T-helper 2 cell treated with Interferon-gamma antibody and Interleukin-4, amounts not matched to agents 100 ng/mL and 5 ng/mL, for 36 hours (primary cell): Measurements from ENCODE around the gene TMEM51. TPM values are rescaled to one million over a fixed set of nuclear protein-coding genes. Genes with fewer than 3 reads are reported as not detected.

Experiments
- intact Hi-C: fragments of 100-400 bp; cut with micrococcal nuclease; formaldehyde crosslinking; loops from one replicate; pipeline ENCODE4 v1.15.1; 2023
- total RNA-seq: library from RNA; stranded (reverse); gene quantifications from 2 replicates; pipeline ENCODE4 v1.2.3, GENCODE V29; 2022

The TMEM51 gene
- total RNA-seq, 1 donor from 2014 or later, result not detected

- intact Hi-C loops, result no loop called here
These were observed 38.2 kb downstream of the TMEM51 start for GRCh38 chr1:15191770-15192169.

- intact Hi-C loops, result no loop called here
These were observed 39.5 kb downstream of the TMEM51 start for GRCh38 chr1:15192916-15193550.

GRCh38 chr1:15195420-15196052 lies 42.0 kb downstream of the TMEM51 start:
- intact Hi-C loops, result no loop called here

GRCh38 chr1:15196069-15196468 lies 42.5 kb downstream of the TMEM51 start:
- intact Hi-C loops, result no loop called here

DNA sequence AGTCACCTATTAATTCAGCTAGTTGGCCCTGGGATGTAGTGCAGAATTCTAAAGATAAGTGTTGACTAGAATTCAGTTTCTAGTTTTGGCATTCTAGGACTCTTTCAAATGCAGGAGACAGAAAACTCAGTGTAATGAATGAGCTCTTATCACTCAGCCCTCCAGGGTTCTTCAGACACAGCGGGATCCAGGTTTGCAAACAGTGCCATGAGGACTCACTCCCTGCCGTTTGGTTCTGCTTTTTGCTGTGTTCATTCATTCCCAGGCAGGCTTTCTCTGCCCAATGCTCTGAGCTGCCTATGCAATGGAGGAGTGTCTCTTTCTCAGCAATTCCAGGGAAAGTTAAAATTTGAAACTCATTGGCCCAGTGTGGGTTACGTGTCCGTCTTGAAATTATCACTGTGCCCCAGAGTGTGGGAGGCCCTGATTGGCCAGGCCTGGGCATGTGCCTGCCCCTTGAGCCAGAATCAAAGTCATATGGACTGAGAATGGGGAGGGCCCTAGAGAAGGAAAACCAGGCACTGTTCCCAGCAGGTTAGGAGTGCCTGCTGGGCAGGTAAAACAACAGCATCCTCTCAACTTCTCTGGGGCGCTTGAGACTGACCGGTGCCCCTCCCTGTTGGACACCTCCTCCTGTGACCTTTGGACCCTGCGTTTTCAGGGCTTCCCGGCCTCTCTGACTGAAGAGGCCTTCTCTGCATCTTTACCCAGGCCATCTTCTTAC lies 43.4 kb downstream of the TMEM51 start:
- intact Hi-C loops, result no loop called here

- intact Hi-C loops, result no loop called here
These were observed 44.3 kb downstream of the TMEM51 start for GRCh38 chr1:15197591-15198447.

GRCh38 chr1:15198684-15199083 lies 45.1 kb downstream of the TMEM51 start:
- intact Hi-C loops, result no loop called here

GRCh38 chr1:15201221-15201620 lies 47.7 kb downstream of the TMEM51 start:
- intact Hi-C loops, result no loop called here

GRCh38 chr1:15201849-15202551 lies 48.5 kb downstream of the TMEM51 start:
- intact Hi-C loops, result no loop called here

GRCh38 chr1:15204931-15205330 lies 51.4 kb downstream of the TMEM51 start:
- intact Hi-C loops, result no loop called here

DNA sequence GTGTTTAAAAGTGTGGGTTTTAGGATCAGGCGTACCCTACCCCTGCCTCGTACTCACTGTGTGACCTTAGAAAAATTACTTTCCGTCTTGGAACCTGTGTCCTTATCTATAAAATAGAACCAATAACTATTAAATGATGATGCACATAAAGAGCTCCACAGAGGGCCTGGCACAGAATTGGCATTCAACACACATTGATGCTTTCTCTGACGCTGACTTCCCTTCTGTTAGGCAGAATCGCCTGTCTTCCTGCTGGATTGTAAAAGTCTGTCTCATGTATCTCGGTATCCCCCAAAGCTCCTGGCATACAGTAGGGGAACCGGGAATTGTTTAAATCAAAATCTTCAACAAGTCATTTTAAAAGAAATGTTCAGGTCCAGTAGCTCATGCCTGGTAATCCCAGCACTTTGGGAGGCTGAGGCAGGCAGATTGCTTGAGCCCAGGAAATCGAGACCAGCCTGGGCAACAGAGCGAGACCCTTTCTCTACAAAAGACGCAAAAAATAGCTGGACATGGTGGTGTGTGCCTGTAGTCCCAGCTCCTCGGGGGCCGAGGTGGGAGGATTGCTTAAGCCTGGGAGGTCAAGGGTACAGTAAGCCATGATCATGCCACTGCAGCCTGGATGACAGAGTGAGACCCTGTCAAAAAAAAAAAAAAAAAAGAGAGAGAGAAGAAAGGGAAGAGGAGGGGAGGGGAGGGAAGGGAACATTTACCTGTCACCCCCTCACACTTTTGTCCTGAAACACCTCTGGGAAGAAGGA lies 52.2 kb downstream of the TMEM51 start:
- intact Hi-C loops, result no loop called here

DNA sequence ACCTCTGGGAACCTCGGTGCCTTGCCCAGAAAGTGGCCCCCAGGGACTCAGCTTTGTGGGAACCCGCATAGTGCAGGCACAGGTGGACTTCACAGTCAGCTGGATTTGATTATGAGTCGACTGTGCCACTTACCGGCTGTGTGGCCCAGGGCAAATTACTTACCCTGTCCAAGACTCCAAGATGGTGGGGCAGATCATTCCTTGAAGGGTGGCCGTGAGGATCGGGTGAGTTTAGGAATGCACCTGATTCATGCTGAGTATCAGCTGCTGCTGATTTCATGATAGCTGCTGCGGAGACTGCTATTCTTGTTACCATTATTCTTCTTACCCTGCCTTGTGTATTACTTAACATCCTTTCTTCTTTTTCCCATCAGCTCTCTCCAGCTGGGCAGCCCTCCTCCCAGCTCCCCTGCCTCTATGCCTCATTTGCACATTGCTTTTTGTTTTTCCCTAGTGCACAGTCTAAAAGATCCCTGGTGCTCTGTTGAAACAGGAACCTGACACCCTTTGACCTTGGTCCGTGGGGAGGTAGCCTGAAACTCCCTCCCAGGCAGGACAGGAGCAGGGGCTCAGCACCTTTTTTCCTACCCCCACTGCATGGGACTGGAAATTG lies 53.0 kb downstream of the TMEM51 start:
- intact Hi-C loops, result no loop called here

- intact Hi-C loops, result no loop called here
These were observed 53.7 kb downstream of the TMEM51 start for GRCh38 chr1:15207031-15207828.

GRCh38 chr1:15207829-15208429 lies 54.4 kb downstream of the TMEM51 start:
- intact Hi-C loops, result no loop called here

DNA sequence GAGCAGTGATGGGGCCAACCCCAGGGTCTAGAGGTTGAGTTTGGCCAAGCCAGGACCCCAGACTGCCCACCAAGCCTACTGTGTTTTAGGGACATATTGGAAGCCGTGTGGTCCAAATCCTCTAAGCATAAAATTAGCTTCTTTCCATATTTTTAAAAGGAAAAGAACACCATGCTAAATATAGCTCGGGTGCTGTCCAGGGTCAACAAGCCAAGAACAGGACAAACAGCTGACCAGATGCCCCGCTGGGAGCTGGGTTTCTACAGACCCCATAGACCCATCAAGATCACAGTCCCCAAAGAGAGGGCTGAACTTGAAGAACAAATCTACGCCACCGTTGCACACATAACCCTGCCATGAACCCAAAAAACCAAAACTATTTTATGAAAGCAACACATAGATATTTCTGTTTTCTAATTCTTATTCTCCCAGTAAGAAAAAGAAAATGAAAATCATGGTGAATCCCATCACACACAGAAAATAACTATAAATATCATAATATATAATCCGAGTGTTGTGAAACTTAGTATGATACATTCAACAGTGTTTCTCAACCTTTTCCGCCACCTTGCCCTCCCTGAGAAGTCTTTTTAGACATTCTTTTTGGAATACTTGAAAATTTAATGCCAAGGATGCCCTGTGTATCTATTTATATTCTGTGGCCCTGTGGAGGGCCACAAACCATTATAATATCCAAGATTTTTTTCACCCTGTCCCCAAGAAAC lies 57.3 kb downstream of the TMEM51 start:
- intact Hi-C loops, result no loop called here

DNA sequence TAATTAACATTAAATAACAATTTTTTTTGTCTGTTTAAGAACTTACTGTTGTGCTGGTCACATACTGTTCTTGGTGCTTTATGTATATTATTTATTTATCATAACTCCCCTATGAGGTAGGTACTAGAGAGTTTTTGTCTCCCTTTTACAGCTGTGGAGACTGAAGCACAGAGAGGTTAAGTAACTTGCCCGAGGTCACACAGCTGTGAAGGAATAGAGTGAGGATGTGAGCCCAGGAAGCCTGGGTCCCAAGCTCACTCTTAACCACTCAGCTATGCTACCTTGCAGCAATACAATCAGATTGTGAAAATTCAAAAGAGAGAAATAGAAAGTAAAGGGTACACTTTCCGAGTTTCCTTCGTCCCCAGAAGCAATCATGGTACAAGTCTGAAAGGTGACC lies 57.9 kb downstream of the TMEM51 start:
- intact Hi-C loops, result no loop called here

- intact Hi-C loops, result no loop called here
These were observed 58.8 kb downstream of the TMEM51 start for GRCh38 chr1:15212216-15212953.
